HFFc6 (cell line): Measurements from ENCODE around the gene AKAP6. TPM values are rescaled to one million over a fixed set of nuclear protein-coding genes. Genes with fewer than 3 reads are reported as not detected.

Source experiments
- DNase-seq: peaks from one replicate; pipeline ENCODE4 v3.0.0-alpha.2; 2018
- H3K27ac Mint-ChIP-seq: 2 replicates; pipeline ENCODE4 v1.8.0; 2020; ENCODE audit warnings: mild to moderate bottlenecking, mixed read lengths
- H3K27me3 Mint-ChIP-seq: 2 replicates; pipeline ENCODE4 v1.8.0; 2021; ENCODE audit warnings: mild to moderate bottlenecking, moderate library complexity, mixed read lengths; ENCODE audit not compliant: insufficient read depth
- H3K36me3 Mint-ChIP-seq: 2 replicates; pipeline ENCODE4 v1.8.0; 2021; ENCODE audit warnings: low read depth, mixed read lengths
- H3K4me1 Mint-ChIP-seq: 2 replicates; pipeline ENCODE4 v1.8.0; 2020; ENCODE audit warnings: low read depth, mixed read lengths
- H3K4me3 Mint-ChIP-seq: 2 replicates; pipeline ENCODE4 v1.8.0; 2020; ENCODE audit warnings: mild to moderate bottlenecking, moderate library complexity, mixed read lengths
- H3K9me3 Mint-ChIP-seq: 2 replicates; pipeline ENCODE4 v1.8.0; 2020; ENCODE audit warnings: mild to moderate bottlenecking, mixed read lengths
- CTCF ChIP-seq: fragments of 200-600 bp; sonication (generic); IDR thresholded peaks from 2 replicates; pipeline ENCODE4 v1.5.0; 2021; ENCODE audit warnings: antibody characterized with exemption, mild to moderate bottlenecking
- total RNA-seq, 6 experiments: library from RNA; stranded (reverse); fragmentation: NEBNext Ultra II Directional; extraction: Animal tissue kit (Norgen Biotek cat#: 25700); gene quantifications; 2 replicates in 1 of 6; 3 replicates in 5 of 6; pipeline ENCODE4 v1.2.3, GENCODE V29; 2021

AKAP6 gene
- total RNA-seq, 6 experiments from 2014 or later = 6.1 to 9.8 (median 6.5) TPM

- DNase-seq = no peak
- no peak for TF ChIP-seq CTCF
- Mint-ChIP-seq H3K9me3 (no peaks in the 10 kb centered on the region), H3K36me3 (0 out of 2 replicates have a peak, but pooled peaks cover 4% of the 10 kb centered on the region), H3K4me3 (no peak overlapping the region), H3K27ac (no peak overlapping the region), H3K27me3 (no peaks in the 10 kb centered on the region), H3K4me1 (peaks cover 58% of the 10 kb centered on the region)
Observed at GRCh38 chr14:32694795-32695449, 365.8 kb downstream of the AKAP6 start.

DNA sequence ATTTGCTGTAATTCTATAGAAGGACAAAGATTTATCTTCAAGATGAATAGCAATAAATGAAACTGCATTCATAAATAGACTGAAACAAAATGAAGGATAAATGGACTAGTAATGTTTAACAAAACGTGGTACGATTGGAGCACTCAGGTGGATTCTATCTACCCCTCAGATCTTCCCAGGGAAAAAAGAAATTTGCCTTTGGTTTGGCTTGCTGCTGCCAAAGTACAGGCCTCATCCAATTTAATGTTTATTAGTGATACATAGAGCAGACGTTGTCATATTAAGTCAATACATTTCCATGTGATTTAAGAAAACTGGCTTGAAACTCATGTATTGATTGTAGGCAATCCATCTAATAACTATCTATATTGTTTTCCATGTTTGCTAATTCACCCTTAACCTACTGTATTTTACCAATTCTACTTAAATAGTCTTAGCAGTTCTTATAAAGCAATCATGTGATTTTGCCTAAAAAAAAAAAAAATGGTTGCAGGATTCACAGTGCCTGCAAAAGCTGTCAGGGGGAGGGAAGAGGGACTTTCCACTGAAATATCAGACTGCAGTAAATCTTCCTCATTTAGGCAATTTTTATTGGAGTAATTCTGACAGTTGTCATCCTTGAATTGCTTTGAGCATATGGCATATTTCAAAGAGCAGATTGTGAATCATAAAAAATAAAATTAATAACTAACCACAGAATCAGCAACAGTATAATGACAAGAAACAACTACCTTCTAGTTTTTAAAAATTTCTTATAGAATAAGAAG is 367.4 kb downstream of the AKAP6 start:
- peaks cover 58% of the 10 kb centered on the region for H3K4me1 Mint-ChIP-seq
- H3K27ac Mint-ChIP-seq = no peak overlapping the region
- no peak overlapping the region for H3K4me3 Mint-ChIP-seq
- no peak for TF ChIP-seq CTCF
- H3K36me3 Mint-ChIP-seq = 0 out of 2 replicates have a peak, but pooled peaks cover 4% of the 10 kb centered on the region
- no peak for DNase-seq
- no peaks in the 10 kb centered on the region for H3K27me3 Mint-ChIP-seq
- no peaks in the 10 kb centered on the region for H3K9me3 Mint-ChIP-seq

- Mint-ChIP-seq H3K27ac (peak overlapping the region; percentile 60), H3K9me3 (no peaks in the 10 kb centered on the region), H3K4me1 (peaks cover 58% of the 10 kb centered on the region), H3K27me3 (no peaks in the 10 kb centered on the region), H3K36me3 (0 out of 2 replicates have a peak, but pooled peaks cover 4% of the 10 kb centered on the region), H3K4me3 (no peak overlapping the region; the same call in 1 of the 2 replicates)
- DNase-seq = no peak
- TF ChIP-seq CTCF = no peak
Observed at GRCh38 chr14:32697114-32697513, 368.0 kb downstream of the AKAP6 start.

DNA sequence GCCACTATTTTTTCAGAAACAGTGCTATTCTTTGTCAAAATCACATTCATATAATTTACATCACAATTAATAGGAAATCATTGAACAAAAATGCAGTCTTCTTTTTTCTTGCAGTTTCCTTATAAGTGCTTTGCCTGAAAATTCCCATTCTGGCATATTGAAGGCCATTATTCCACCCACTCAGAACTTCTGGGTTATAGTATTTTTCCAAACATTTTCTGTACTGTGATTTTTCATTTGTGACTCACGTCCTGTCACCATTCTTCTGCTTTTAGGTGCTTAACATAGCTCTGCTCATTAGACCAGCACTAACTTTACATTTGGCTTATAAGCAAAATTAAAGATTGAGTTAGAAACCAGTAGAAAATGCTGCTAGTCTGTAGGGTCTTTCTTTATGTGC is 368.6 kb downstream of the AKAP6 start:
- Mint-ChIP-seq H3K36me3 (0 out of 2 replicates have a peak, but pooled peaks cover 4% of the 10 kb centered on the region), H3K27me3 (no peaks in the 10 kb centered on the region), H3K4me1 (peaks cover 56% of the 10 kb centered on the region), H3K4me3 (peak overlapping the region; percentile 20; the same call in 1 of the 2 replicates), H3K9me3 (no peaks in the 10 kb centered on the region), H3K27ac (peak overlapping the region; percentile 64)
- TF ChIP-seq CTCF = no peak
- DNase-seq = peak; percentile 40

- no peaks in the 10 kb centered on the region for H3K9me3 Mint-ChIP-seq
Observed at GRCh38 chr14:32698831-32699230, 369.7 kb downstream of the AKAP6 start.

More at GRCh38 chr14:32698831-32699230, 369.7 kb downstream of the AKAP6 start:
- Mint-ChIP-seq H3K36me3 (0 out of 2 replicates have a peak, but pooled peaks cover 1% of the 10 kb centered on the region), H3K27ac (peak overlapping the region; percentile 67), H3K4me3 (peak overlapping the region; percentile 34), H3K27me3 (no peaks in the 10 kb centered on the region), H3K4me1 (peaks cover 54% of the 10 kb centered on the region)
- DNase-seq = peak; percentile 13
- TF ChIP-seq CTCF = no peak
